Activated CD8-positive, alpha-beta memory T cell treated with anti-CD3 and anti-CD28 coated beads for 1 hour (primary cell): ENCODE results near the gene INPP5A.

Source experiments
- DNase-seq, 2 donors: peaks; one replicate each; pipeline ENCODE4 v3.0.0-alpha.2; 2020; ENCODE audit warnings: low read depth in 1 of 2; ENCODE audit errors: extremely low read depth in 1 of 2

INPP5A gene

GRCh38 chr10:132685921-132686680 lies 148.5 kb downstream of the INPP5A start:
- DNase-seq: no peak

- no peak for DNase-seq
Measured at GRCh38 chr10:132687181-132687892, 149.8 kb downstream of the INPP5A start.

GRCh38 chr10:132687893-132688579 lies 150.4 kb downstream of the INPP5A start:
- no peak for DNase-seq

GRCh38 chr10:132688580-132689420 lies 151.2 kb downstream of the INPP5A start:
- DNase-seq: no peak

- no peak for DNase-seq
Measured at GRCh38 chr10:132689721-132690360, 152.3 kb downstream of the INPP5A start.

- DNase-seq: no peak
Measured at GRCh38 chr10:132690401-132690800, 152.8 kb downstream of the INPP5A start.

- no peak for DNase-seq
Measured at GRCh38 chr10:132690821-132691610, 153.4 kb downstream of the INPP5A start.

- DNase-seq: no peak
Measured at GRCh38 chr10:132691711-132692153, 154.1 kb downstream of the INPP5A start.

- DNase-seq: no peak
Measured at GRCh38 chr10:132692311-132692710, 154.7 kb downstream of the INPP5A start.

GRCh38 chr10:132693676-132694075 lies 156.1 kb downstream of the INPP5A start:
- DNase-seq: no peak

GRCh38 chr10:132696204-132696603 lies 158.6 kb downstream of the INPP5A start:
- DNase-seq: no peak

- DNase-seq: no peak
Measured at GRCh38 chr10:132696728-132697577, 159.4 kb downstream of the INPP5A start.

- no peak for DNase-seq
Measured at GRCh38 chr10:132697578-132698200, 160.1 kb downstream of the INPP5A start.

GRCh38 chr10:132698211-132698751 lies 160.7 kb downstream of the INPP5A start:
- no peak for DNase-seq

GRCh38 chr10:132698761-132699391 lies 161.3 kb downstream of the INPP5A start:
- DNase-seq: no peak

- DNase-seq: no peak
Measured at GRCh38 chr10:132699411-132700155, 162.0 kb downstream of the INPP5A start.
